ENCODE data around the gene KAT6B. TPM values are rescaled to one million over a fixed set of nuclear protein-coding genes. Genes with fewer than 3 reads are reported as not detected.
A peak's percentile ranks its signal among the peaks of the same experiment; 100 is the strongest.

Gene KAT6B
- total RNA-seq, 1 donor from 2014 or later = 59.2 TPM

DNA sequence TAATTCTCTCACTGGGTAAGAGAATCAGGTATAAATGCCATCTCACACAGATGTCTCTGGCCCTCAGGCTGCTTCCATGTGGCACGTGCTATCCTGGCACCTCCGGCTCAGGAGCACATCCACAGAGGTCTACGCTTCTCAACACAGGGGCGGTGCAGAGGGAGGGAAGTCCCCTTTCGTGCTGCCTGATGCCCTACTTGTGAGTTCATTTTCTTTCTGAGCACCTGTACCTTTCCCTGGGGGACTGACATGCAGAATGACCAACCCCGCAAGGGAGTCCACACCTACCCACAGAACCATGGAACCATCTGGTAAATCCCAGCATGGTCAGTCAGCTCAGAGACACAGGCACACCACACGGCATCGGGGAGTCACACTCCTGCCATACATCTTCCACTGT lies 186.1 kb downstream of the KAT6B start:
- no peak for TF ChIP-seq POLR2A (IDR thresholded peaks at IDR 0.05)
- no peak for TF ChIP-seq CTCF (IDR thresholded peaks at IDR 0.05)
- TF ChIP-seq POLR2AphosphoS5 (IDR thresholded peaks at IDR 0.05; ENCODE audit: insufficient read depth in 1 of 2, low read depth in 1 of 2) = no peak
- intact Hi-C loops (cut with DNase I) = no loop called here
- no peak for DNase-seq (ENCODE audit: extremely low spot score in 2 of 2)
- H3K9me3 ChIP-seq = no peaks in the 10 kb centered on the region
- H3K36me3 ChIP-seq = no peaks in the 10 kb centered on the region
- H3K4me1 ChIP-seq = peaks cover 18% of the 10 kb centered on the region
- H3K27ac ChIP-seq = no peak overlapping the region
- H3K27me3 ChIP-seq = no peaks in the 10 kb centered on the region
- H3K4me3 ChIP-seq = no peak overlapping the region

- no peak overlapping the region for H3K4me3 ChIP-seq
- H3K27ac ChIP-seq = no peak overlapping the region
- H3K4me1 ChIP-seq = peaks cover 18% of the 10 kb centered on the region
- no peak for DNase-seq (ENCODE audit: extremely low spot score in 2 of 2)
- no peaks in the 10 kb centered on the region for H3K27me3 ChIP-seq
- H3K36me3 ChIP-seq = no peaks in the 10 kb centered on the region
- no peak for TF ChIP-seq POLR2A (IDR thresholded peaks at IDR 0.05)
- TF ChIP-seq CTCF (IDR thresholded peaks at IDR 0.05) = no peak
- intact Hi-C loops (cut with DNase I) = no loop called here
- no peaks in the 10 kb centered on the region for H3K9me3 ChIP-seq
Observed at GRCh38 chr10:75013007-75013406, 186.6 kb downstream of the KAT6B start.

GRCh38 chr10:75013522-75013921 lies 187.1 kb downstream of the KAT6B start:
- H3K36me3 ChIP-seq = no peaks in the 10 kb centered on the region
- intact Hi-C loops (cut with DNase I) = no loop called here
- H3K27ac ChIP-seq = peak overlapping the region; percentile 6

GRCh38 chr10:75014516-75015230 lies 188.3 kb downstream of the KAT6B start:
- intact Hi-C loops (cut with DNase I) = no loop called here
- Histone ChIP-seq H3K27ac (peak overlapping the region; percentile 6), H3K27me3 (no peaks in the 10 kb centered on the region), H3K36me3 (no peaks in the 10 kb centered on the region), H3K9me3 (no peaks in the 10 kb centered on the region), H3K4me1 (peaks cover 27% of the 10 kb centered on the region), H3K4me3 (no peak overlapping the region)
- no peak for DNase-seq (ENCODE audit: extremely low spot score in 2 of 2)
- TF ChIP-seq CTCF (IDR thresholded peaks at IDR 0.05) = no peak
- TF ChIP-seq POLR2AphosphoS5 (IDR thresholded peaks at IDR 0.05; ENCODE audit: insufficient read depth in 1 of 2, low read depth in 1 of 2) = no peak
- TF ChIP-seq POLR2A (IDR thresholded peaks at IDR 0.05) = no peak

More at GRCh38 chr10:75013522-75013921, 187.1 kb downstream of the KAT6B start:
- Histone ChIP-seq H3K4me3 (no peak overlapping the region), H3K9me3 (no peaks in the 10 kb centered on the region), H3K27me3 (no peaks in the 10 kb centered on the region), H3K4me1 (peaks cover 18% of the 10 kb centered on the region)
- TF ChIP-seq POLR2A (IDR thresholded peaks at IDR 0.05) = no peak
- no peak for TF ChIP-seq POLR2AphosphoS5 (IDR thresholded peaks at IDR 0.05; ENCODE audit: insufficient read depth in 1 of 2, low read depth in 1 of 2)
- TF ChIP-seq CTCF (IDR thresholded peaks at IDR 0.05) = no peak
- no peak for DNase-seq (ENCODE audit: extremely low spot score in 2 of 2)

DNA sequence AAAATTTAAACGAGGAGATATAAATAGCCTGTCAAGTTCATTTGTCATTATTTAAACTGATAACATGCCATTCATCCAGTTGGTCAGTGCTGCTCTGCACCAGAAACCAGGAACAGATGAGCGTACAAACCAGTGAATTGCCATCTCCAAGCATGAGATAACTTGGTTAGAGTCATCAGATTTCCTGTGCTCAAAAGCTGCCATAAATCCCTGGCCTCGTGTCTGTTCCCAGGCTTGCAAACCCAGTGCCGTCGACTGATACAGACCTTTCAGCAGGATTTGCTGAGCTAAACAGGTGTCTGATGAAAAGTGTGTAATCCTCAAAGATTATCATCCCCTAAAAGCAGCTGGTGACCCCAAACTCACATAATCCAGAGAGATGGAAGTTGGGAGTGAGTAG lies 189.0 kb downstream of the KAT6B start:
- no peak for DNase-seq (ENCODE audit: extremely low spot score in 2 of 2)
- intact Hi-C loops (cut with DNase I) = no loop called here
- no peaks in the 10 kb centered on the region for H3K9me3 ChIP-seq
- no peaks in the 10 kb centered on the region for H3K27me3 ChIP-seq
- no peak overlapping the region for H3K4me3 ChIP-seq
- H3K36me3 ChIP-seq = no peaks in the 10 kb centered on the region
- TF ChIP-seq POLR2AphosphoS5 (IDR thresholded peaks at IDR 0.05; ENCODE audit: insufficient read depth in 1 of 2, low read depth in 1 of 2) (no peak), POLR2A (IDR thresholded peaks at IDR 0.05) (no peak), CTCF (IDR thresholded peaks at IDR 0.05) (no peak)
- peaks cover 30% of the 10 kb centered on the region for H3K4me1 ChIP-seq
- no peak overlapping the region for H3K27ac ChIP-seq

Measured in vagina (tissue), 2 donors.